ENCODE data around the gene PMM1. TPM values are rescaled to one million over a fixed set of nuclear protein-coding genes. Genes with fewer than 3 reads are reported as not detected.
"Not testable (repeated sequence)": the region's sequence is repeated elsewhere in the genome, so short reads cannot be mapped to it uniquely, and the experiment has no call there.

PMM1 gene
- total RNA-seq, 1 donor from 2014 or later: 39.4 TPM

DNA sequence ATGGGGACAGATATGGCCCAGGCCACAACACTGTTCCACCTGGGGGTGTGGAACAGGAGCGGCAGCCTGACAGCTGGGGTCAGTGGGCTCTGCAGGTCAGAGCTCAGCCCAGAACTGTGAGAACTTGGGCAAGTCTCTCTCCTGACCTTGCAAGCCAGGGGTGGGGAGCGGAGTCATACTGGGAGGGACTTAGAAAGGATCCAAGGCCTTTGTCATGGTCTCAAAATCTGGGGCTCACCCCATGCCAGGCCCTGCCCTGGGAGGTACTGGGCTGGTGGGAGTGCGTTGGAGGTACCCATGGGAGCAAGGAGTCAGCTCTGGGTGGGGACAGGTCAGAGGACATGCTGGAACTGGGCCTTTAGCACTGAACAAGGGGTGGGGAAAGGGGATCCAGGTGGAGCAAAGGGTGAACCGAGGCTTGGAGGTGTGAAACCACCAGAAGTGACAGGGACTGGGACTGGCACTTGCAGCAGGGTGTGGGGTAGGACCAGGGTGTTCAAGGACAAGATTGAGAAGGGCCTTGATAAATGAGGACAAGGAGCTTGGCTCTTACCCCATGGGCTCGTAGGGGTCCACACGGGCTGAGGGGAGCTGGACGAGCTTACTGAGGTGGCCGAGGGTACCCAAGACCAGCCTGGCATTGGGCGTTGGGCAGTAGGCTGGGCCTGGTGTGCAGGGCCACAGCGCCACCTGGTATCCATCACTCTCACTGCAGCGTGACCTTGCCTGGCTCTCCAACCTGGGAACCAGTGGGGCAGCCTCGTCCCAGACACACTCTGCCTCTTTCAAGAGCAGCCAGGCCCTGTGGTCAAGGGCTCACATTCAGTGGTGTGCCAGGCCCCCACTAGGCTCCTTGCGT is 7.4 kb upstream of the PMM1 start:
- Histone ChIP-seq H3K4me2 (ENCODE audit: low read length) (no peak overlapping the region), H3K9ac (ENCODE audit: low read length) (no peak overlapping the region), H3K79me2 (ENCODE audit: insufficient read depth, low read length) (no peaks in the 10 kb centered on the region), H3K27me3 (ENCODE audit: insufficient read depth, low read length) (no peaks in the 10 kb centered on the region), H4K20me1 (ENCODE audit: insufficient read depth, low read length) (peaks cover 4% of the 10 kb centered on the region), H3K9me3 (ENCODE audit: insufficient read depth, low read depth, low read length) (no peaks in the 10 kb centered on the region), H3K4me3 (ENCODE audit: insufficient read depth, low read depth, low read length) (no peak overlapping the region), H3K27ac (ENCODE audit: low read depth, low read length) (no peak overlapping the region), H3K36me3 (ENCODE audit: insufficient read depth, low read length) (peaks cover 12% of the 10 kb centered on the region), H3K4me1 (ENCODE audit: insufficient read depth, low read length) (peaks cover 18% of the 10 kb centered on the region), H2AFZ (ENCODE audit: low read depth, low read length) (no peak overlapping the region)
- Mint-ChIP-seq H3K36me3 (ENCODE audit: low read depth, unreplicated experiment) (peaks cover 10% of the 10 kb centered on the region), H3K9me3 (ENCODE audit: unreplicated experiment) (no peaks in the 10 kb centered on the region), H3K4me1 (ENCODE audit: low read depth, unreplicated experiment) (peaks cover 22% of the 10 kb centered on the region), H3K27ac (ENCODE audit: unreplicated experiment) (peak overlapping the region; percentile 94), H3K4me3 (ENCODE audit: unreplicated experiment) (no peak overlapping the region), H3K27me3 (ENCODE audit: low read depth, unreplicated experiment) (no peaks in the 10 kb centered on the region)
- no peak for FAIRE-seq
- DNase-seq (ENCODE audit: low read depth): no peak
- TF ChIP-seq, protein P1, sequence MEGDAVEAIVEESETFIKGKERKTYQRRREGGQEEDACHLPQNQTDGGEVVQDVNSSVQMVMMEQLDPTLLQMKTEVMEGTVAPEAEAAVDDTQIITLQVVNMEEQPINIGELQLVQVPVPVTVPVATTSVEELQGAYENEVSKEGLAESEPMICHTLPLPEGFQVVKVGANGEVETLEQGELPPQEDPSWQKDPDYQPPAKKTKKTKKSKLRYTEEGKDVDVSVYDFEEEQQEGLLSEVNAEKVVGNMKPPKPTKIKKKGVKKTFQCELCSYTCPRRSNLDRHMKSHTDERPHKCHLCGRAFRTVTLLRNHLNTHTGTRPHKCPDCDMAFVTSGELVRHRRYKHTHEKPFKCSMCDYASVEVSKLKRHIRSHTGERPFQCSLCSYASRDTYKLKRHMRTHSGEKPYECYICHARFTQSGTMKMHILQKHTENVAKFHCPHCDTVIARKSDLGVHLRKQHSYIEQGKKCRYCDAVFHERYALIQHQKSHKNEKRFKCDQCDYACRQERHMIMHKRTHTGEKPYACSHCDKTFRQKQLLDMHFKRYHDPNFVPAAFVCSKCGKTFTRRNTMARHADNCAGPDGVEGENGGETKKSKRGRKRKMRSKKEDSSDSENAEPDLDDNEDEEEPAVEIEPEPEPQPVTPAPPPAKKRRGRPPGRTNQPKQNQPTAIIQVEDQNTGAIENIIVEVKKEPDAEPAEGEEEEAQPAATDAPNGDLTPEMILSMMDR (IDR thresholded peaks at IDR 0.05; ENCODE audit: insufficient read depth, low read depth, low read length): peak; percentile 55
- no peak for TF ChIP-seq EZH2 (IDR thresholded peaks at IDR 0.05; ENCODE audit: insufficient read depth, low read length)

DNA sequence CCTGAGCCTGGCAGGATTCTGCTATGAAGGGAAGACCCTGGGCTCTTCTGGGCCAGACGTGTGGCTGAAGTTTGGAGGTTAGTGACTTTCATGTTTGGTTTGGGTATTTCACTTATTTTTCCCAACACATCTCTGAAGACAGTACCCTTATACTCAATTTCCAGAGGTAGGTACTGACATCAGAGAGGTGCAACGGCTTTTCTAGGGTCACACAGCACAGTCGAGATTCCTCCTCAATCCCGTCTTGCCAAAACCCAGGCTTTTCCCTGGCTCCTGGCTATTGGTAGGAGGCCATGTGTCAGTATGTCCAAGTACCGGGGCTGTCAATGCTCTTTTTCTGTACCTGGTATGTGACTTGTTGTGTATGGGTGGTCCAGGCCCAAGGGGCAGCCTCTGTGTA is 6.1 kb upstream of the PMM1 start:
- Mint-ChIP-seq H3K27ac (ENCODE audit: unreplicated experiment) (no peak overlapping the region), H3K9me3 (ENCODE audit: unreplicated experiment) (no peaks in the 10 kb centered on the region), H3K4me1 (ENCODE audit: low read depth, unreplicated experiment) (peaks cover 22% of the 10 kb centered on the region), H3K36me3 (ENCODE audit: low read depth, unreplicated experiment) (peaks cover 10% of the 10 kb centered on the region), H3K27me3 (ENCODE audit: low read depth, unreplicated experiment) (no peaks in the 10 kb centered on the region), H3K4me3 (ENCODE audit: unreplicated experiment) (no peak overlapping the region)
- H3K9me3 ChIP-seq (ENCODE audit: insufficient read depth, low read depth, low read length): no peaks in the 10 kb centered on the region
- TF ChIP-seq, protein P1 (IDR thresholded peaks at IDR 0.05; ENCODE audit: insufficient read depth, low read depth, low read length): no peak
- no peak overlapping the region for H2AFZ ChIP-seq (ENCODE audit: low read depth, low read length)
- no peaks in the 10 kb centered on the region for H3K79me2 ChIP-seq (ENCODE audit: insufficient read depth, low read length)
- H3K4me2 ChIP-seq (ENCODE audit: low read length): no peak overlapping the region
- peaks cover 18% of the 10 kb centered on the region for H3K4me1 ChIP-seq (ENCODE audit: insufficient read depth, low read length)
- no peak overlapping the region for H3K9ac ChIP-seq (ENCODE audit: low read length)
- FAIRE-seq (no peak), DNase-seq (ENCODE audit: low read depth) (no peak)
- H4K20me1 ChIP-seq (ENCODE audit: insufficient read depth, low read length): peaks cover 4% of the 10 kb centered on the region
- no peak overlapping the region for H3K4me3 ChIP-seq (ENCODE audit: insufficient read depth, low read depth, low read length)
- H3K27me3 ChIP-seq (ENCODE audit: insufficient read depth, low read length): no peaks in the 10 kb centered on the region
- peaks cover 6% of the 10 kb centered on the region for H3K36me3 ChIP-seq (ENCODE audit: insufficient read depth, low read length)
- H3K27ac ChIP-seq (ENCODE audit: low read depth, low read length): no peak overlapping the region

DNA sequence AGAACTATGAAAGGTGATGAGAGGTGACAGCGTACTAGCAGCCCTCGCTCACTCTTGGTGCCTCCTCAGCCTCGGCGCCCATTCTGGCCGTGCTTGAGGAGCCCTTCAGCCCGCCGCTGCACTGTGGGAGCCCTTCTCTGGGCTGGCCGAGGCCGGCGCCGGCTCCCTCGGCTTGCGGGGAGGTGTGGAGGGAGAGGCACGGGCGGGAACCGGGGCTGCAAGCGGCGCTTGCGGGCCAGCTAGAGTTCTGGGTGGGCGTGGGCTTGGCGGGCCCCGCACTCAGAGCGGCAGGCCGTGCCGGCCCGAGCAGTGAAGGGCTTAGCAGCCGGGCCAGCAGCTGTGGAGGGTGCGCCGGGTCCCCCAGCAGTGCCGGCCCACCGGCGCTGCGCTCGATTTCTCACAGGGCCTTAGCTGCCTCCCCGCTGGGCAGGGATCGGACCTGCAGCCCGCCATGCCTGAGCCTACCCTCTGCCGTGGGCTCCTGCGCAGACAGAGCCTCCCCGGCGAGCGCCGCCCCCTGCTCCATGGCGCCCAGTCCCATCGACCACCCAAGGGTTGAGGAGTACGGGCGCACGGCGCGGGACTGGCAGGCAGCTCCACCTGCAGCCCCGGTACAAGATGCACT is 3.8 kb upstream of the PMM1 start:
- not testable (repeated sequence) for H3K4me2 ChIP-seq (ENCODE audit: low read length); H3K27ac Mint-ChIP-seq (ENCODE audit: unreplicated experiment); FAIRE-seq; H4K20me1 ChIP-seq (ENCODE audit: insufficient read depth, low read length); H3K27me3 Mint-ChIP-seq (ENCODE audit: low read depth, unreplicated experiment); H3K36me3 ChIP-seq (ENCODE audit: insufficient read depth, low read length); H3K4me3 ChIP-seq (ENCODE audit: insufficient read depth, low read depth, low read length); H3K27me3 ChIP-seq (ENCODE audit: insufficient read depth, low read length); H3K36me3 Mint-ChIP-seq (ENCODE audit: low read depth, unreplicated experiment); H3K9me3 ChIP-seq (ENCODE audit: insufficient read depth, low read depth, low read length); H3K27ac ChIP-seq (ENCODE audit: low read depth, low read length); H2AFZ ChIP-seq (ENCODE audit: low read depth, low read length); H3K9me3 Mint-ChIP-seq (ENCODE audit: unreplicated experiment); DNase-seq (ENCODE audit: low read depth); H3K4me3 Mint-ChIP-seq (ENCODE audit: unreplicated experiment); H3K9ac ChIP-seq (ENCODE audit: low read length)
- Histone ChIP-seq H3K4me1 (ENCODE audit: insufficient read depth, low read length) (peaks cover 16% of the 10 kb centered on the region), H3K79me2 (ENCODE audit: insufficient read depth, low read length) (peaks cover 11% of the 10 kb centered on the region)
- H3K4me1 Mint-ChIP-seq (ENCODE audit: low read depth, unreplicated experiment): peaks cover 18% of the 10 kb centered on the region
